ENCODE results near the gene ADARB1.

The ADARB1 gene

GRCh38 chr21:45152265-45152746, 77.9 kb downstream of the ADARB1 start:
- peak; percentile 46 to 48 for DNase-seq (ENCODE audit: low read depth in 2 of 2)

DNA sequence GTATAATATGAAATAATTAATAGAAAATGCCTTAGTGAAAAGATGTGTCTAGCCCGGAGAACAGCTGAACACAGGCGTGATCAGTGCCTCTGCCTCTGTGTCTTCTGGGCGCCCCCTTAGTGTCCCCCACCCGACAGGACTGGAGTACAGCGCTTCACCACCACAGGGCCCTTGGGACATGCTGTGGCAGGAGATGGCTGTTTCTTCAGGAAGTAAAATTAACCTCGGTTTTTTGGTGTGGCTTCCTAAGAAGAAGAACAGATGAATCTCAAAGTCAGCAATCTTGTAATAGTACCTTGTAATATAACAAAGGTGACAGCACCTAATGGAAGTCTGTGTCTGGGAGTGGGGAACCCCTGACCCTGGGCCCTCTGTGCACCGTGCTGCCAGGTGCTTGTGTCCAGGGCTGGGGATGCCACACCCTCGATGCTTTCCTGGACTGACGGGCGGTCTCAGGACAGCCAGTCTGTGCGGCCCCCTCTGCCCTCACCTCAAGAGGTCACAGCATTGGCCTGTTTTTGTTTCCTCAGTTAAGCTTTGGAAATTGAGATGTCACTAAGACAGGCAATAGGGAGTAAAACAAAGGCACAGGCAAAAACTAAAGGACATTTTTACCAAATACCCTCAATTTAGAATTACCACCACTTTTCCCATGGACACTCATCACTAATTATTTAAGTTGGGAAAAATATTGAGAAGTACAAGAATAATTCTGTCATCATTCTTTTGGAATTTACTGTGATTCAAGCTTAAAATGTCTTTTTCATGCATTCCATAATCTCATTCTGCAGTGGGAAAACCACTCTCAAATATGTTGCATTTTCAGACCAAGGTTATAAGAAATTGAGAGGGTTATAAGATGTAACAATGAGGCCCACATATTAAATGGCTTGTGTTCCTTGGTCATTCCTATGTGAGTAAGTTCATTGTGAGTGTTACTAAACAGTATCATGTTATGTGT, 79.3 kb downstream of the ADARB1 start:
- no peak for DNase-seq (ENCODE audit: low read depth in 2 of 2)

- DNase-seq (ENCODE audit: low read depth in 2 of 2) = no peak
Measured at GRCh38 chr21:45154511-45155508, 80.4 kb downstream of the ADARB1 start.

DNA sequence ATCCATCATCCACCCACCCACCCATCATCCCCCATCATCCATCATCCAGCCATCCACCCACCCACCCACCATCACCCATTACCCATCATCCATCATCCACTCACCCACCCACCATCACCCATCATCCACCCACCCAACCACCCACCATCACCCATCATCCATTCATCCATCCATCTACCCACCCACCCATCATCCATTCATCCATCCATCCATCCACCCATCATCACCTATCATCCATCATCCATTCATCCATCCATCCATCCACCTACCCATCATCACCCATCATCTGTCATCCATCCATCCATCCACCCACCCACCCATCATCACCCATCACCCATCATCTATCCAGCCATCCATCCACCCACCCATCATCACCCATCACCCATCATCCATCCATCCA, 81.5 kb downstream of the ADARB1 start:
- no peak for DNase-seq (ENCODE audit: low read depth in 2 of 2)

- no peak for DNase-seq (ENCODE audit: low read depth in 2 of 2)
Measured at GRCh38 chr21:45156459-45156858, 82.1 kb downstream of the ADARB1 start.

DNA sequence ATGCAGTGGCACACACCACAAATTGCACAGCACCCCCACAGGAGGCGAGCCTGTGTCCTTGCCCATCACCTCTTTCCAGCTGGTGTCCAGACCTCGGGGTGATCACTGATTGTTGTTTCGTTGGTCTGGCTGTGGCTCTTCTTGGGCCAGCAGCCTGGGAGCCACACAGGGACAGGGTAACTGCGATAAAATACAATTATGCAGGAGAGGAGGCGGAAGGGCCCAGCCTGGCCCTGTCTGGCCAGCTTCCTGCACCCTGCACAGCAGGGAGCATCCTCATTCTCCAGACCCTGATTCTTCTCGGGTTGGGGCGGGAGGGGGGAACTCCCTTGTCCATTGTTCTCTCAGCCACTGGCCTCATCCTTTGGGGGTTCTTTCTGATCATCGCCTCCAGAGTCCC, 83.6 kb downstream of the ADARB1 start:
- DNase-seq (ENCODE audit: low read depth in 2 of 2) = no peak

GRCh38 chr21:45158491-45159423, 84.4 kb downstream of the ADARB1 start:
- DNase-seq (ENCODE audit: low read depth in 2 of 2) = no peak

DNA sequence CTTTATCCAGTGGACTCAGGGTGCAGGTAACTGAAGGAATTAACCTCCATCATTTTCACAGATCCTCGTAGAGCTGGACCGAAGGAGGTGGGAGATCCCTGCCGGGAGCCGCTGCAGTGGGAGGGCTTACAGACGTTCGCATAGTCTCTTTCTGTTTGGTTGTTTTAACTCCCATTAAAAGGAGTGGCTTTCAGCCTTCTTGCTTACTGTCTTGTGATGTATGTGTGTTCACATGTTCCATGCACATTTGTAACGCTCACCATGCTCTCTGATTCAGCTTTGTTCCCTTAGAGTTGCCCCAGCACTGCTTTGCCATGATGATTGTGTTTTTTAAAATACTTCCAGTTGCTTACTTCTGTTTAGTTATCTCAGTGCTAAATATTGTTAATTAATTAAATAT, 85.8 kb downstream of the ADARB1 start:
- no peak for DNase-seq (ENCODE audit: low read depth in 2 of 2)

DNA sequence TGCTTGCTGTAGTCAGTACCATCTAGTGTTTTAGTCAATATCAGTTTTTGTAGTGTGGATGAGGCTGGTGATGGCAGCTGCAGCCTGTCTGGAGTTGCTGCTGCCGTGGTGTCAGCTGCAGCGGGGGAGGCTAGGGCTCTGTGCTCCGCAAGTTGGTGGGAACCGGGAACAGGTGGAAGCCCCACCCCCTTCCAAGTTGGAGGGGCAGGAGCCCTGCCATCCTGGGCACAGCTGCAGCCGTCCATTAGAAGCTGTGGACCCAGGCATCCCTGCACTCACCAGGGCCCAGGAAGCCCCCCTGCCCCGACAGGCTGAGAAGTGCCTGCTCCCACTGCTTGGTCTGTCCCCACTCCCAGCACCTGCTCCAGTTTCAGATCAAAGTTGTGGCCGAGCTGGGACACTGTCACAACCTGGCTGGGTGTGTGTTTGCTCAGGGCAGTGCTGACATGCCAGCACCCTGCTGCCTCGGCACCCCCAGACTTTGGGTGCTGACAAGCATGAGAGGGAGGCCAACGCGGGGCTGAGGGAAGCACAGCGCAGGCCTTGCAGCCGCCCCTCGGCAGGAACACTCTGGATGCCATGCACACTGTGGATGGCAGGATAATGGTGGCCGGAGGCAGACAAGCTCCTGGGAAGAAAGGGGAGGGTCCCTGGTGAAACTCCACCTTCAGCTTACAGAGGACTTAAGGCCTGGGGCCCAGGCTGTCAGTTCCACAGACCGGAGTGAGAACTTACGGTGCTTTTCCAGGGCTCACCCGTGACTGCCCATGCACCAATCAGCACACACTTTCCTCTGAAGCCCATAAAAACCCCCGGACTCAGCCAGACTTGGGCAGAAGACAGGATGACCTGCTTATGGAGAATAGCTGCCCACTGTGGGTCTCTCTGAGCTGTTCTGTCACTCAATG, 86.9 kb downstream of the ADARB1 start:
- DNase-seq (ENCODE audit: low read depth in 2 of 2) = no peak

- no peak for DNase-seq (ENCODE audit: low read depth in 2 of 2)
Measured at GRCh38 chr21:45162115-45162514, 87.7 kb downstream of the ADARB1 start.

GRCh38 chr21:45162809-45163208, 88.4 kb downstream of the ADARB1 start:
- DNase-seq (ENCODE audit: low read depth in 2 of 2) = no peak

- DNase-seq (ENCODE audit: low read depth in 2 of 2) = no peak
Measured at GRCh38 chr21:45163413-45164123, 89.2 kb downstream of the ADARB1 start.

DNA sequence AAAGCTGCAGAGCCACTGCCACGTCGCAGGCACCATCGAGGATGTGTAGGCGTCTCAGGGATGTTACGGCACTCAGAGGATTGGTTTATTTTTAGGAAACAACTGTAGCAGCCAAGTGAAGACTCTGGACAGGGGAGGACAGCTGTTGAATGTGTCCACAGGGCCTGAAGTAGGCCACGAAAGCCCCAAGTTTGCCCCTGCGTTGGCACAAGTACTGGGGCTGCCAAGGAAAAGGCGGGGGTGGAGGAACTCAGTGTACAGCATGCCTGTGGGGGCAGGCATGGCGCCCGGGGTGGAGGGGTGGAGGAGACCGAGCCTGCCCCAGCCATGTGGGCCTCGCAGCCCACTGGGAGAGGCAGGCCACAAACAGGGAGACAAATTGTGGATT, 89.7 kb downstream of the ADARB1 start:
- no peak for DNase-seq (ENCODE audit: low read depth in 2 of 2)

- no peak for DNase-seq (ENCODE audit: low read depth in 2 of 2)
Measured at GRCh38 chr21:45164838-45165237, 90.5 kb downstream of the ADARB1 start.

DNA sequence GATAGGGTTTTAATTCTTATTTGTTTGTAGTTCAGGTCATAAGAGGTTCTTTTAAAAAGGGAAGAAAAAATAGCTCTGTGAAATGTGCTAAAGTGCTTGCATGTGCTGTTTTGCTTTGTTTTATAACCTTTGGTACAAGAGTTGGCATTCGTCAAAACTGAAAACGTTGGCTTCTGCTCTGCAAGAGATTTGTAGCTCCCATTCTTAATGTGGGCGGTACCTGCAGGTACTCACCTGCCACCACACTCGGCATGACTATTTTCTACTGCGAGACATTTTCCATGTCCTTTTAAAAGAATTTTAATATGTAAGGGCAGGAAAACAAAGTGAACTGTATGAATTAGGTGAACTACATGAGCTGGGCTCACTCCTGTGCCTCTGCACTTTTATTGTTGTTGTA, 92.6 kb downstream of the ADARB1 start:
- no peak for DNase-seq (ENCODE audit: low read depth in 2 of 2)

GRCh38 chr21:45167796-45168222, 93.4 kb downstream of the ADARB1 start:
- no peak for DNase-seq (ENCODE audit: low read depth in 2 of 2)

GRCh38 chr21:45168522-45168921, 94.1 kb downstream of the ADARB1 start:
- no peak for DNase-seq (ENCODE audit: low read depth in 2 of 2)

DNA sequence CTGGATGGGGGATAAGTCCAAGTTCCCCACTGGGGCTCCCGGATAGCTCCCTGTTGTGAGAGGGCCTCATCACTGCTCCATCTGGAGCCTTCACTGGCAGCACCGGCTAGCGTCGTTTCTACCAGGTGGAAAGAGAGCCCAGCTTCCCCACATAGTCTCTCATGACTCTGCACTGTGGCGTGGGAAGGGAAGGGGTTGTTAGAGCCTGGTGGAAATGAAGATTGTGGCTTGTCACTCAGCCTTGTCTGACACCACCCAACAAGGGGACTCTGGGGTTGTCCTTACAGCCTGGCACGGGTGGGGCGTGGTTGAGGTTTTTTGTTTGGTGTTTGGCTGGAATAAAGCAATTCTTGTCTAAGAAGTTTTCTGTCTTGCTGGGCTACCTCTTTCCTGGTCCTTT, 94.6 kb downstream of the ADARB1 start:
- DNase-seq (ENCODE audit: low read depth in 2 of 2) = no peak

DNA sequence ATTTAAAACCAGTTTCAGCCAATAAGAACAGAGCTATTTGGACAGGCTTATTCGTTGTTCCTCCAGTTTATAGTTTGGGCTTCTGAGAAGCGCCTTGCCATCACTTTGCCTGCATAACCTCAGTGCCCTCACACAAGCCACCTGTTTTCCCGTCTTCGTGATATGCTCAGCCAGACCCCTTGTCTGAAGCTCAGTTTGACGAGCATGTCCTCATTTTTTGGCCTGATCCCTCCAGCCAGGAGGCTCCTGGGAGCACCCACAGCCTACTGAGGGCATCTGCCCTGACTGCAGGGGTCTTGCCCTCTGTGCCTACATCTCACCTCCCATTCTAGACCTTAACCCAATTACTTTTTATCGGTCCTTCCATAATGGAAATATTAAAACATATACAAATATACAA, 95.3 kb downstream of the ADARB1 start:
- DNase-seq (ENCODE audit: low read depth in 2 of 2) = no peak

Data from stimulated activated CD8-positive, alpha-beta memory T cell treated with anti-CD3 and anti-CD28 coated beads, Interleukin-15, amount 100 ng/mL, for 4 hours (primary cell).